Measurements from ENCODE around the gene ESPNL.

DNA sequence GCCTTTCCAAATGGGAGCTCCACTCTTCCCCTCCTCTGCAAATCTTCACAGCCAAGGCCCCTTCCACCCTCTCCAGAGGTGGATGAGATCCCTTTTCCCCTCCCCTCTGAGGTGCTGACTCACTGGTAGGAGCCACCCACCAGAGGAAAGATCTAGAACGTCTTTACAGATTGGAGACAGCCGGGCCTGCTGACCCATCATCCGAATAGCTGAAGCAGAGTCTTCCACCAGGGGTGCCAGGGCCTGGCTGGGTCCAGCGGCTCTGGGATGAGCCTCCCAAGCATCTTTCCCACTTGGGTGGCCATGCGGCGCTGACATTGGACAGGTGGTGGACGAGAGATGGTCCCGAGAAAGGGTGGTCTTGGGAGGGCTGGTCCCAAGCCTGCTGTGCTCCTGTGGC is 67.6 kb downstream of the ESPNL start:
- TF ChIP-seq CTCF (IDR thresholded peaks at IDR 0.05; ENCODE audit: low read depth, low read length, poor library complexity, severe bottlenecking) (no peak), EZH2phosphoT487 (IDR thresholded peaks at IDR 0.05; ENCODE audit: borderline replicate concordance, low read length) (no peak)

Measured in DOHH2 (cell line).